ENCODE data around the gene CD3G.

DNA sequence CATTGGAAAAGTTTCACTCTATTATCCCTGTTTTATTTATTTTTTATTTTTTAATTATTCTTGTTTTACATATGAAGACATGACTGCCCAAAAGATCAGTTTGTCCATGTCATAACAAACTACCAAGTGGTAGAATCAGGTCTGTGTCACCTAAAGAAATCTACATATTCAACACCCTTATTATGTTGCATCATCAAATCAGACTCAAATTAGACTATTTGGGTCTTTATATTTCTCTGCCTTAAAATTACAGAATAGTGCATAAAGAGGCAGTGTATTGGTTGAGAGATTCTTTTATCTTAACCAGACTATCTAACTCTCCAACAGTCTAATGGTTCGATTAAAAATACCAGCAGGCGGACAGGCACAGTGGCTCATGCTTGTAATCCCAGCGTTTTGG is 38.8 kb downstream of the CD3G start:
- TF ChIP-seq CTCF (IDR thresholded peaks at IDR 0.05) (no peak), EP300 (IDR thresholded peaks at IDR 0.05) (no peak)

All from ovary (tissue), 3 donors.